Subcutaneous adipose tissue (tissue), 4 donors: ENCODE measurements around the gene FBLIM1. TPM values are rescaled to one million over a fixed set of nuclear protein-coding genes. Genes with fewer than 3 reads are reported as not detected.

Source experiments
- CTCF ChIP-seq: fragments of 450-650 bp; IDR thresholded peaks from one replicate; pipeline ENCODE4 v1.5.1; 2016; ENCODE audit warnings: low read depth, mild to moderate bottlenecking, control low read depth, antibody characterized with exemption, moderate library complexity
- total RNA-seq, 4 donors: library from RNA; depleted of rRNA; stranded (reverse); fragments of >200 nt; gene quantifications; one replicate each; pipeline ENCODE4 v1.1.0, GENCODE V29; 2016

Gene FBLIM1
- total RNA-seq, 4 donors from 2014 or later, result 5.1 to 21.9 (median 14.9) TPM

GRCh38 chr1:15726508-15726907 is 32.1 kb upstream of the FBLIM1 start:
- no peak for TF ChIP-seq CTCF

GRCh38 chr1:15727021-15727420 is 31.6 kb upstream of the FBLIM1 start:
- TF ChIP-seq CTCF, result no peak

GRCh38 chr1:15727424-15727823 is 31.2 kb upstream of the FBLIM1 start:
- TF ChIP-seq CTCF, result no peak

- TF ChIP-seq CTCF, result no peak
These were observed 30.6 kb upstream of the FBLIM1 start for GRCh38 chr1:15727866-15728534.

- no peak for TF ChIP-seq CTCF
These were observed 29.5 kb upstream of the FBLIM1 start for GRCh38 chr1:15728937-15729657.

GRCh38 chr1:15730423-15730822 is 28.2 kb upstream of the FBLIM1 start:
- TF ChIP-seq CTCF, result no peak

GRCh38 chr1:15730936-15731335 is 27.7 kb upstream of the FBLIM1 start:
- no peak for TF ChIP-seq CTCF
